H9 (cell line): Measurements from ENCODE around the gene GADD45A. TPM values are rescaled to one million over a fixed set of nuclear protein-coding genes. Genes with fewer than 3 reads are reported as not detected.

Source experiments
- DNase-seq: peaks from one replicate; pipeline ENCODE4 v3.0.0-alpha.2; 2017
- H2AFZ ChIP-seq: one replicate; pipeline ENCODE4 v1.6.1; 2013; ENCODE audit warnings: mild to moderate bottlenecking, low read length, control low read depth, moderate library complexity
- H2AK5ac ChIP-seq: 2 replicates; pipeline ENCODE4 v1.6.1; 2013; ENCODE audit warnings: low read length, control low read depth, mixed read lengths; ENCODE audit not compliant: insufficient read length
- H2BK120ac ChIP-seq: one replicate; pipeline ENCODE4 v1.6.1; 2013; ENCODE audit warnings: low read depth, mild to moderate bottlenecking, low read length, control low read depth, inconsistent platforms; ENCODE audit not compliant: poor library complexity, severe bottlenecking
- H2BK12ac ChIP-seq: 2 replicates; pipeline ENCODE4 v1.6.1; 2013; ENCODE audit warnings: low read length, control low read depth, mixed read lengths, low read depth; ENCODE audit not compliant: insufficient read length
- H2BK15ac ChIP-seq: 2 replicates; pipeline ENCODE4 v1.6.1; 2013; ENCODE audit warnings: low read depth, low read length, control low read depth
- H2BK20ac ChIP-seq: one replicate; pipeline ENCODE4 v1.6.1; 2013; ENCODE audit warnings: low read depth, mild to moderate bottlenecking, low read length, control low read depth, inconsistent platforms; ENCODE audit not compliant: poor library complexity, severe bottlenecking
- H2BK5ac ChIP-seq: 2 replicates; pipeline ENCODE4 v1.6.1; 2013; ENCODE audit warnings: low read length, control low read depth, mixed read lengths; ENCODE audit not compliant: insufficient read length
- H3K14ac ChIP-seq: 2 replicates; pipeline ENCODE4 v1.6.1; 2013; ENCODE audit warnings: low read length, control low read depth; ENCODE audit not compliant: insufficient read depth
- H3K18ac ChIP-seq: 2 replicates; pipeline ENCODE4 v1.6.1; 2013; ENCODE audit warnings: low read depth, mild to moderate bottlenecking, mixed read lengths, low read length, control low read depth; ENCODE audit not compliant: insufficient read length
- H3K23ac ChIP-seq: 2 replicates; pipeline ENCODE4 v1.6.1; 2013; ENCODE audit warnings: low read length, control low read depth, mixed read lengths, low read depth; ENCODE audit not compliant: insufficient read length
- H3K23me2 ChIP-seq: 2 replicates; pipeline ENCODE4 v1.6.1; 2013; ENCODE audit warnings: low read depth, mild to moderate bottlenecking, mixed read lengths, low read length, control low read depth; ENCODE audit not compliant: insufficient read length, poor library complexity, severe bottlenecking
- H3K27ac ChIP-seq: 2 replicates; pipeline ENCODE4 v1.5.1; 2013; ENCODE audit warnings: low read length, control low read depth, mixed read lengths, low read depth; ENCODE audit not compliant: insufficient read length
- H3K27me3 ChIP-seq: 2 replicates; pipeline ENCODE4 v1.6.1; 2013; ENCODE audit warnings: low read length, control low read depth, inconsistent platforms; ENCODE audit not compliant: insufficient read depth
- H3K4ac ChIP-seq: 2 replicates; pipeline ENCODE4 v1.6.1; 2013; ENCODE audit warnings: low read depth, mild to moderate bottlenecking, control low read depth, inconsistent platforms, low read length, moderate library complexity
- H3K4me1 ChIP-seq: 2 replicates; pipeline ENCODE4 v1.6.1; 2013; ENCODE audit warnings: low read length, control low read depth, inconsistent platforms; ENCODE audit not compliant: insufficient read depth
- H3K4me2 ChIP-seq: 2 replicates; pipeline ENCODE4 v1.6.1; 2013; ENCODE audit warnings: low read length, control low read depth, mixed read lengths; ENCODE audit not compliant: insufficient read length, insufficient read depth
- H3K56ac ChIP-seq: 2 replicates; pipeline ENCODE4 v1.6.1; 2013; ENCODE audit warnings: low read depth, mild to moderate bottlenecking, mixed read lengths, low read length, control low read depth; ENCODE audit not compliant: insufficient read length
- H3K79me1 ChIP-seq: 2 replicates; pipeline ENCODE4 v1.6.1; 2013; ENCODE audit warnings: low read depth, mild to moderate bottlenecking, moderate library complexity, low read length, control low read depth, inconsistent platforms; ENCODE audit not compliant: insufficient read depth, poor library complexity, severe bottlenecking
- H3K79me2 ChIP-seq: 2 replicates; pipeline ENCODE4 v1.6.1; 2013; ENCODE audit warnings: low read length, control low read depth, inconsistent platforms; ENCODE audit not compliant: insufficient read depth
- H3K9ac ChIP-seq: 2 replicates; pipeline ENCODE4 v1.6.1; 2013; ENCODE audit warnings: low read length, control low read depth, mixed read lengths; ENCODE audit not compliant: insufficient read length; ENCODE audit errors: extremely low read depth
- H3K9me3 ChIP-seq: one replicate; pipeline ENCODE4 v1.6.1; 2013; ENCODE audit warnings: low read depth, low read length, inconsistent platforms; ENCODE audit not compliant: control insufficient read depth
- H3T11ph ChIP-seq: one replicate; pipeline ENCODE4 v1.6.1; 2013; ENCODE audit warnings: mild to moderate bottlenecking, low read length, control low read depth, inconsistent platforms
- H4K20me1 ChIP-seq: one replicate; pipeline ENCODE4 v1.6.1; 2013; ENCODE audit not compliant: control insufficient read depth, insufficient read length, insufficient read depth
- H4K5ac ChIP-seq: 2 replicates; pipeline ENCODE4 v1.6.1; 2013; ENCODE audit warnings: low read depth, mild to moderate bottlenecking, mixed read lengths, low read length, control low read depth; ENCODE audit not compliant: insufficient read length
- H4K8ac ChIP-seq: replicated peaks from 2 replicates; pipeline ENCODE4 v1.6.1; 2013; ENCODE audit warnings: low read length, control low read depth, mixed read lengths, low read depth; ENCODE audit not compliant: insufficient read length
- H4K91ac ChIP-seq: 2 replicates; pipeline ENCODE4 v1.6.1; 2013; ENCODE audit warnings: low read depth, mild to moderate bottlenecking, moderate library complexity, mixed read lengths, low read length, control low read depth; ENCODE audit not compliant: insufficient read length
- H3K27ac Mint-ChIP-seq, 3 experiments: 2 replicates in 2 of 3; 3 replicates in 1 of 3; pipeline ENCODE4 v1.8.0; 2020 to 2021; ENCODE audit warnings: mixed read lengths in 3 of 3, mild to moderate bottlenecking in 1 of 3, moderate library complexity in 1 of 3
- H3K27me3 Mint-ChIP-seq: 2 replicates; pipeline ENCODE4 v1.8.0; 2021; ENCODE audit warnings: low read depth, mild to moderate bottlenecking, moderate library complexity, mixed read lengths
- H3K36me3 Mint-ChIP-seq, 3 experiments: 2 replicates in 2 of 3; 3 replicates in 1 of 3; pipeline ENCODE4 v1.8.0; 2020 to 2021; ENCODE audit warnings: low read depth in 3 of 3, mixed read lengths in 3 of 3; ENCODE audit not compliant: insufficient read depth in 1 of 3
- H3K4me1 Mint-ChIP-seq, 2 experiments: 2 replicates each; pipeline ENCODE4 v1.8.0; 2020; ENCODE audit warnings: mixed read lengths in 2 of 2
- H3K4me3 Mint-ChIP-seq, 2 experiments: 2 replicates in 1 of 2; 3 replicates in 1 of 2; pipeline ENCODE4 v1.8.0; 2020 to 2021; ENCODE audit warnings: mild to moderate bottlenecking in 2 of 2, mixed read lengths in 2 of 2, moderate library complexity in 1 of 2
- H3K9me3 Mint-ChIP-seq, 2 experiments: 2 replicates in 1 of 2; 3 replicates in 1 of 2; pipeline ENCODE4 v1.8.0; 2020; ENCODE audit warnings: mild to moderate bottlenecking in 2 of 2, mixed read lengths in 2 of 2, moderate library complexity in 1 of 2
- CTCF ChIP-seq: fragments of 200-600 bp; sonication (generic); conservative IDR thresholded peaks from 3 replicates; pipeline ENCODE4 v1.8.0; 2021; ENCODE audit warnings: antibody characterized with exemption, mild to moderate bottlenecking
- WGBS: extraction: QIAGEN DNeasy Blood & Tissue Kit; methylation state at CpG from one replicate; pipeline ENCODE4 v1.1.7; 2013; ENCODE audit warnings: missing lambda C conversion rate, low lambda C conversion rate, mixed read lengths; ENCODE audit not compliant: insufficient read length; ENCODE audit errors: extremely low coverage; 5-methylcytosine and 5-hydroxymethylcytosine counted together
- total RNA-seq: library from RNA; stranded (reverse); gene quantifications from 2 replicates; pipeline ENCODE4 v1.2.1, GENCODE V29; 2021

Gene GADD45A
- total RNA-seq, 1 experiment from 2014 or later: 22.8 TPM

GRCh38 chr1:67639361-67639760 lies 45.6 kb upstream of the GADD45A start:
- H3K4me1 ChIP-seq: peaks cover 3% of the 10 kb centered on the region; the same call in 1 of the 2 replicates
- no peak overlapping the region for H3K4ac ChIP-seq
- H4K91ac ChIP-seq: no peak overlapping the region
- no peak overlapping the region for H2BK20ac ChIP-seq
- H4K5ac ChIP-seq: no peak overlapping the region
- no peak overlapping the region for H2BK15ac ChIP-seq
- no peak overlapping the region for H3K56ac ChIP-seq
- H3K27ac ChIP-seq: no peak overlapping the region
- Mint-ChIP-seq H3K4me1 (peaks cover 7 to 14% of the 10 kb centered on the region in 2 experiments), H3K4me3 (no peak overlapping the region), H3K9me3 (no peaks in the 10 kb centered on the region), H3K27ac (no peak overlapping the region), H3K27me3 (no peaks in the 10 kb centered on the region; the same call in 1 of the 2 replicates), H3K36me3 (no peaks in the 10 kb centered on the region)
- no peak overlapping the region for H2BK120ac ChIP-seq
- H2BK5ac ChIP-seq: no peak overlapping the region
- H3K23ac ChIP-seq: no peak overlapping the region
- no peaks in the 10 kb centered on the region for H3K79me2 ChIP-seq
- H3K14ac ChIP-seq: no peak overlapping the region
- no peaks in the 10 kb centered on the region for H3K9me3 ChIP-seq
- no peaks in the 10 kb centered on the region for H3K23me2 ChIP-seq
- no peak for DNase-seq
- no peak overlapping the region for H2AK5ac ChIP-seq
- no peak overlapping the region for H3K18ac ChIP-seq
- H2AFZ ChIP-seq: no peak overlapping the region
- no peak overlapping the region for H3K9ac ChIP-seq
- H2BK12ac ChIP-seq: no peak overlapping the region
- H3K79me1 ChIP-seq: no peaks in the 10 kb centered on the region
- no peak overlapping the region for H3K4me2 ChIP-seq
- no peak for TF ChIP-seq CTCF
- no peak overlapping the region for H3T11ph ChIP-seq
- no CpG with 5 or more reads among the region's 6 CpGs for WGBS
- H4K20me1 ChIP-seq: no peaks in the 10 kb centered on the region
- no peak overlapping the region for H4K8ac ChIP-seq
- H3K27me3 ChIP-seq: no peaks in the 10 kb centered on the region
